AG10803 (cell line): Measurements from ENCODE around the gene RUFY1.
"Not testable (repeated sequence)": the region's sequence is repeated elsewhere in the genome, so short reads cannot be mapped to it uniquely, and the experiment has no call there.

Experiments
- DNase-seq: peaks from one replicate; pipeline ENCODE4 v3.0.0; 2010; ENCODE audit warnings: low read depth
- H3K4me3 ChIP-seq: 2 replicates; pipeline ENCODE4 v1.5.1; 2011; ENCODE audit warnings: mild to moderate bottlenecking, low read length, control low read depth

RUFY1 gene

DNA sequence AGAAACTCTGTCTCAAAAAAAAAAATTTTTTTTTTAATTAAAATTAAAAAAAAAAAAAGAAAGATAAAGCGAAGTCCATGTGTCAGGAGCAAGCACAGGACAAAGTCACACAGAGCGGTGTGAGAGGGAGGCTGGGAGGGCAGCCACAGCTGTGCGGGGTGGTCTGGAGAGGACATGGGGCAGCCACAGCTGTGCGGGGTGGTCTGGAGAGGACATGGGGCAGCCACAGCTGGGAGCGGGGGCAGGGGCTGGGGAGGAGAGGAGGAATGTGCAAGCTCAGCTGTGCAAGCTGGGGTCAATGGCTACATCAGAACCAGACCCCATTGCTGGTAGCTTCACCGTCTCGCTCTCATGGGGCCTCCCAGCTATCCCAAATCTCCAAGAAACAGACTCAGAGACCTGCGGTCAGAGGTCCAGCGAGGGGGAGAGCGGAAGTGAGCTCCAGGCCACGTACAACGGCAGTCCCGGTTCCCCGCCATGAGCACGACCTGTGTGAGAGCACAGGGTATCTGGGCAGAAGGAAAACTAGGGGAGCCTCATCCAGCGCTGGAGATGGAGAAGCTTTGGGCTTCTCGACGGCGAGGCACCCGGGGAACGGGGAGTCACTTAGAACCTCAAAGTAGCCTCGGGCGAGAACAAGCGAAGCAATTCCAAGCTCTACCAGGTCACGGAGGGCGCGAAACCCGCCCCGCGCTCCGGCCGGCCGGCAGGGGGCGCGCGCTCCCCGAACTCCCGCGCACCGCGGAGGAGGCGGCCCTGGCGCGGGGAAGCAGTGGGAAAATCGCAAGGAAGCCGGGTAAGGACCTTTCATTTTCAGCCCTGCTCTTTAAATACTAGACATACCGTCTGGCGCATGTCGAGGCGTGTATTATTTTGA, 107.2 kb downstream of the RUFY1 start:
- not testable (repeated sequence) for DNase-seq, H3K4me3 ChIP-seq

DNA sequence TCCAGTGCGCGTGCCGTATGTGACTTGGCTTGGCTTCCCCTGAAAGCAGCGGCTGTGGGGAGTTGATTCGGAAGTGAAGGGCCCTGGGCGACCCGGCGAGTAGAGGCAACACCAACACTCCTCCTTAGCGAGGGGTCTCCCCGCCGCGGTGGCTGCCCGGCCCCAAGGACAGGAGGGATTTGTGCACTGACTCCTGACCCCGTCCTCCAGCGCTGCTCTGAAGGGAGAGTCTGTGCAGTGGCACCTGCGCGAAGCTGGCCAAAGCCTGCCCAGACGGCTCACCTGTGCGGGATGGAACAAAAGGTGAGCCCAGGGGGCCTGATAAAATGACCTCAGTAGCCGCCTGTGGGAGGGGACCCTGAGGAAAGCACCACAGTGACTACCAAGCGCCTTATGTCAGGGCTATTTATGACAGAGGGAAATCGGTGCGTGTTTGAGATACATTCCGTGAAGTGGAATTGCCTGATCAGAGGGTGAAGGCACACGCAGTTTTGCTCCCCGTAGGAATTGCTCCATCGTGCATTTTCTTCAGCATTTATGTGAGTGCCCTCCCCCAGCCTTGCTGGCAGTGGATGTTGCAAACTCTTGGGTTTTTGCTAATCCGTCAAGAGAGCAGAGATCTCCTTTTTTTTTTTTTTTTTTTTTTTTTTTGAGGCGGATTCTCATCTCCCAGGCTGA, 108.0 kb downstream of the RUFY1 start:
- DNase-seq, result peak; percentile 71
- H3K4me3 ChIP-seq, result peak overlapping the region; percentile 69
